HG02884 (cell line): ENCODE results near the gene SLC36A3.
"Not testable (repeated sequence)": the region's sequence is repeated elsewhere in the genome, so short reads cannot be mapped to it uniquely, and the experiment has no call there.

Source experiments
- ATAC-seq: cut with Tn5 transposase; IDR thresholded peaks from one replicate; pipeline ENCODE4 v1.9.1; 2021; ENCODE audit warnings: mild to moderate bottlenecking, moderate library complexity; ENCODE audit not compliant: unreplicated experiment

Gene SLC36A3

GRCh38 chr5:151240268-151240835, 63.2 kb downstream of the SLC36A3 start:
- not testable (repeated sequence) for ATAC-seq

GRCh38 chr5:151239237-151239861, 64.2 kb downstream of the SLC36A3 start:
- peak; percentile 34 for ATAC-seq

GRCh38 chr5:151238303-151238741, 65.2 kb downstream of the SLC36A3 start:
- ATAC-seq, result peak; percentile 27

GRCh38 chr5:151237685-151238084, 65.9 kb downstream of the SLC36A3 start:
- ATAC-seq, result no peak

GRCh38 chr5:151236888-151237287, 66.7 kb downstream of the SLC36A3 start:
- no peak for ATAC-seq

- not testable (repeated sequence) for ATAC-seq
Observed at GRCh38 chr5:151235239-151235571, 68.4 kb downstream of the SLC36A3 start.

- ATAC-seq, result peak; percentile 71
Observed at GRCh38 chr5:151234476-151235238, 68.9 kb downstream of the SLC36A3 start.

- peak; percentile 43 for ATAC-seq
Observed at GRCh38 chr5:151233616-151234085, 69.9 kb downstream of the SLC36A3 start.

- no peak for ATAC-seq
Observed at GRCh38 chr5:151231359-151231758, 72.2 kb downstream of the SLC36A3 start.

- no peak for ATAC-seq
Observed at GRCh38 chr5:151230048-151230680, 73.4 kb downstream of the SLC36A3 start.

- ATAC-seq, result no peak
Observed at GRCh38 chr5:151228986-151229385, 74.6 kb downstream of the SLC36A3 start.

GRCh38 chr5:151227918-151228447, 75.6 kb downstream of the SLC36A3 start:
- ATAC-seq, result no peak
